Ectodermal cell (in vitro differentiated cells): ENCODE results near the gene TSPAN33. TPM values are rescaled to one million over a fixed set of nuclear protein-coding genes. Genes with fewer than 3 reads are reported as not detected.

Source experiments
- H3K27ac ChIP-seq: 2 replicates; pipeline ENCODE4 v1.7.0; 2013; ENCODE audit warnings: mild to moderate bottlenecking, low read depth, low read length; ENCODE audit not compliant: insufficient read depth, poor library complexity, severe bottlenecking
- H3K27me3 ChIP-seq: 2 replicates; pipeline ENCODE4 v1.7.0; 2013; ENCODE audit warnings: mild to moderate bottlenecking, low read length; ENCODE audit not compliant: insufficient read depth, control insufficient read depth, poor library complexity, severe bottlenecking
- H3K36me3 ChIP-seq: one replicate; pipeline ENCODE4 v1.7.0; 2013; ENCODE audit warnings: low read length; ENCODE audit not compliant: control insufficient read depth, insufficient read depth
- H3K4me1 ChIP-seq: one replicate; pipeline ENCODE4 v1.7.0; 2013; ENCODE audit warnings: low read length; ENCODE audit not compliant: control insufficient read depth, insufficient read depth
- H3K4me3 ChIP-seq: 2 replicates; pipeline ENCODE4 v1.7.0; 2013; ENCODE audit warnings: low read depth, low read length, control low read depth; ENCODE audit not compliant: insufficient read depth
- H3K9me3 ChIP-seq: 2 replicates; pipeline ENCODE4 v1.7.0; 2013; ENCODE audit warnings: mild to moderate bottlenecking, low read length, moderate library complexity; ENCODE audit not compliant: control insufficient read depth
- WGBS, 2 experiments: methylation state at CpG; one replicate each; pipeline ENCODE4 v1.1.7; 2013; ENCODE audit warnings: missing lambda C conversion rate in 2 of 2; 5-methylcytosine and 5-hydroxymethylcytosine counted together
- polyA plus RNA-seq, 4 experiments: library from polyadenylated mRNA; stranded (reverse); fragments of 50-300 nt; gene quantifications; one replicate each; pipeline ENCODE4 v1.2.3, GENCODE V29; 2013

The TSPAN33 gene, protein sequence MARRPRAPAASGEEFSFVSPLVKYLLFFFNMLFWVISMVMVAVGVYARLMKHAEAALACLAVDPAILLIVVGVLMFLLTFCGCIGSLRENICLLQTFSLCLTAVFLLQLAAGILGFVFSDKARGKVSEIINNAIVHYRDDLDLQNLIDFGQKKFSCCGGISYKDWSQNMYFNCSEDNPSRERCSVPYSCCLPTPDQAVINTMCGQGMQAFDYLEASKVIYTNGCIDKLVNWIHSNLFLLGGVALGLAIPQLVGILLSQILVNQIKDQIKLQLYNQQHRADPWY
- 33.7 TPM for polyA plus RNA-seq (2013, experiment 1 of 4)
- polyA plus RNA-seq (2013, experiment 2 of 4), result 38.3 TPM
- polyA plus RNA-seq (2013, experiment 3 of 4), result 25.4 TPM
- polyA plus RNA-seq (2013, experiment 4 of 4), result 29.2 TPM

DNA sequence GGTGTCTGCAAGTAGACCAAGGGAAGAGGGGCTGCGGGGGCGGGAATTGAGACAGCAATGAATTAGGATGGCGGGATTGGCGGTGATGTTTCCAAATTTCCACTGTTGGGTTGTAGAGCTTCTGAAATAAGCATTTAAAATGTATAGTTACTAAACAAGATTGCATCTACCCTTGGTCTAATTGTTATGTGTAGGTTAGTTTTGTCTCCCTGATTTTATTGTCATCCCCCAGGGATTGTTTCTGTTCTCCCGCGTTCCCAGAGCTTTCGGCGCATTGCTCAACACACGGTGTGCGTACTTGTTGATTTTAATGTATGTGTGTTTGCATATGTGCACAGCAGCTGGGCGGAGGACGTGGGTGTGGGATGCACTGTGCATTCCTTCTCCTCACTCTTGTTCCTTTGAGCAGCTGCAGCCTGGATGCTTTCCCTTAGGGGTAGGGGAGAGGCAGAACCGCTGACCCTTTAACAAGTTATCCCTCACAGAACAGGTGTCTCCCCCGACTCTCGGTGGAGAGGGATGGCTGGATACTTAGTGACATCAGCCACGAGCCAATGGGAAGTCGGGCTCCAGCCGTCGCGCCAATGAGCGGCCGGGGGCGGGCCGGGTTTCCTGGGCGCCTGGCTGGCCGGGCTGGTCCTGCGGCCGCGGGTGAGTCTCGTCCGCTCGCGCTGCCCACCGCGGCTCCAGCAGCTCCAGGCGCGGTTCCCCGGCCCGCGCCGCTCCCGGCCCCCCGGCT lies at the start of gene TSPAN33:
Gene TSPAN33, plus strand, starts transcription at position 613 of the 739 bp plus-strand sequence. CDS start 274 bp downstream, outside the sequence.
- no peaks in the 10 kb centered on the region for H3K9me3 ChIP-seq
- no peak within 1 kb of the TSS for H3K27ac ChIP-seq
- H3K27me3 ChIP-seq, result peaks cover 30% of the 10 kb centered on the region
- H3K36me3 ChIP-seq, result no peaks in the 10 kb centered on the region
- peaks cover 9% of the 10 kb centered on the region for H3K4me1 ChIP-seq
- 2% methylated on average over 43 of the region's 43 CpGs for WGBS, 2 experiments
- H3K4me3 ChIP-seq, result peak within 1 kb of the TSS; percentile 65

- WGBS, 2 experiments, result 88 to 94% methylated on average over 6 of the region's 6 CpGs
- no peaks in the 10 kb centered on the region for H3K36me3 ChIP-seq
- no peaks in the 10 kb centered on the region for H3K9me3 ChIP-seq
- H3K4me3 ChIP-seq, result no peak overlapping the region
- H3K27ac ChIP-seq, result no peak overlapping the region
- no peaks in the 10 kb centered on the region for H3K27me3 ChIP-seq
- no peaks in the 10 kb centered on the region for H3K4me1 ChIP-seq
Observed at GRCh38 chr7:129095258-129095657, 49.2 kb upstream of the TSPAN33 start.

DNA sequence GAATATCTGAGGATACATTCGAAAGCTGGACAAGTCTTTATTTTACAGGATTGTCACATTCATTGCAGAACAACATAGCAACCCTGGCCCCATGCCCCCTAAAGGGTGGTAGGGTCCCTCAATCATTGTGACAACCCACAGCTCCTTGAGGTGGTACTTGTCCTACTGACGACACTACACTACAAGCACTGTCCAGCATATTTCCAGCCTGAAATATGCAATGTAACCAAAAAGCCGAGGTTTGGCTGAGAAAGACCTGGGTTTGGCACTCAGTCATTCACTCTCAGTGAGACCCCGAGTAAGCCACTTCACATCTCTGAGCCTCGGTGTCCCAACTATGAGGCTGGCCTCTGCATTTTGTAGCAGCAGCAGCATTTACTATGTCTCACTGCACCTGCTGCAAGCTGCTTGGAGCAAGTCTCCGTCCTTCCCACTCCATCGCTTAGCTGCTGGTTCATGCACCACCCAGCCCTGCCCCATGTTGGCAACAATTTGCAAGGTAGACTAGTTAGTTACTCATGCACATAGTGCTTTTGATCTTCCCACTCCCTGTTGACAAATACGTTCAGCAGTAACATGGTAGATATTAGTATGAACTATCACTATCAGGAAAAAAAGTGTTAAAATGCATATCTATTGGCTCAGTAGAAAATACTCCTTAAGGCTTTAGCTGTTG lies 46.0 kb upstream of the TSPAN33 start:
- Histone ChIP-seq H3K27me3 (no peaks in the 10 kb centered on the region), H3K4me3 (no peak overlapping the region), H3K9me3 (no peaks in the 10 kb centered on the region), H3K4me1 (peaks cover 5% of the 10 kb centered on the region), H3K36me3 (no peaks in the 10 kb centered on the region), H3K27ac (no peak overlapping the region)
- 78 to 86% methylated on average over 7 to 8 of the region's 8 CpGs for WGBS, 2 experiments

DNA sequence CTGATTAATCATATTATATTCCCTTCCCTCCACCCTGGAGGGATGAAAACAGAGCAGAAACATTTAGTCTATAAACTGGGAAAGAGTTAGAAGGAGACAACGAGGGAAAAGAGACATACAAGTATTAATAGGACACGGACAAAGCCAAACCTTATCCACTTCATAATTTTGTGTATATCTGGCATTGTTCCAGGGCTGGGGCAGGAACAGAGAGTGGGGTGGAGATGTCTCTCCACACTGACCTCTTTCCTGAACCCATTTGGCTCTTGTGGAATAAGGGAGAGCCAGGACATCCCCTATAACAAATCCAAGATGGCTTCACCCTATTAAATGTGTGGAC lies 43.7 kb upstream of the TSPAN33 start:
- no peaks in the 10 kb centered on the region for H3K36me3 ChIP-seq
- WGBS, 2 experiments, result 81 to 100% methylated on average over 2 of the region's 2 CpGs
- H3K27ac ChIP-seq, result no peak overlapping the region
- H3K27me3 ChIP-seq, result no peaks in the 10 kb centered on the region
- H3K9me3 ChIP-seq, result no peaks in the 10 kb centered on the region
- no peak overlapping the region for H3K4me3 ChIP-seq
- H3K4me1 ChIP-seq, result peaks cover 5% of the 10 kb centered on the region

DNA sequence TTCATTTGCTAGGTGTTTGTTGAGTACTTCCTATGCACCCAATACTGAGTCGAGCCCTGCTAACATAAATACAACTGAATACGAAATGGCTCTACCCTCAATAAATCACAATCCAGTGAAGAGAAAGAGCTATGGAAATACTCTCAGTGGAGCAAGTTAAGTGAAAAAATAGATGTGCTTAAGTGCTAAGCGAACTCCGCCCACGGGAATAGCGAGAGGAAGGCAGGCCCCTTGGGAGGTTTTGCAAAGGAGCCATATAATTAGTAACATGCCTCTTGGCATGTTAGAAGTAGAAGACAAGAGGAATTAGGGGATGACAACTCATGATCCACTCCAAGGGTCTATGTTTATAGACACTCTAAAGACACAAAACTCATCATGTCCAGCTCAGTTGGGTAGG lies 42.8 kb upstream of the TSPAN33 start:
- Histone ChIP-seq H3K9me3 (no peaks in the 10 kb centered on the region), H3K4me3 (no peak overlapping the region), H3K27ac (no peak overlapping the region), H3K36me3 (no peaks in the 10 kb centered on the region), H3K4me1 (peaks cover 5% of the 10 kb centered on the region), H3K27me3 (no peaks in the 10 kb centered on the region)
- 95 to 98% methylated on average over 4 to 6 of the region's 6 CpGs for WGBS, 2 experiments

- Histone ChIP-seq H3K27me3 (no peaks in the 10 kb centered on the region), H3K27ac (no peak overlapping the region), H3K36me3 (no peaks in the 10 kb centered on the region), H3K4me1 (peaks cover 5% of the 10 kb centered on the region), H3K9me3 (no peaks in the 10 kb centered on the region), H3K4me3 (no peak overlapping the region)
- WGBS, 2 experiments, result 92 to 94% methylated on average over 4 of the region's 4 CpGs
Observed at GRCh38 chr7:129103561-129104324, 40.8 kb upstream of the TSPAN33 start.

- H3K27ac ChIP-seq, result no peak overlapping the region
- 95 to 97% methylated on average over 4 of the region's 4 CpGs for WGBS, 2 experiments
- no peak overlapping the region for H3K4me3 ChIP-seq
- H3K9me3 ChIP-seq, result no peaks in the 10 kb centered on the region
- H3K36me3 ChIP-seq, result no peaks in the 10 kb centered on the region
- H3K27me3 ChIP-seq, result no peaks in the 10 kb centered on the region
- peaks cover 8% of the 10 kb centered on the region for H3K4me1 ChIP-seq
Observed at GRCh38 chr7:129108581-129108980, 35.9 kb upstream of the TSPAN33 start.

DNA sequence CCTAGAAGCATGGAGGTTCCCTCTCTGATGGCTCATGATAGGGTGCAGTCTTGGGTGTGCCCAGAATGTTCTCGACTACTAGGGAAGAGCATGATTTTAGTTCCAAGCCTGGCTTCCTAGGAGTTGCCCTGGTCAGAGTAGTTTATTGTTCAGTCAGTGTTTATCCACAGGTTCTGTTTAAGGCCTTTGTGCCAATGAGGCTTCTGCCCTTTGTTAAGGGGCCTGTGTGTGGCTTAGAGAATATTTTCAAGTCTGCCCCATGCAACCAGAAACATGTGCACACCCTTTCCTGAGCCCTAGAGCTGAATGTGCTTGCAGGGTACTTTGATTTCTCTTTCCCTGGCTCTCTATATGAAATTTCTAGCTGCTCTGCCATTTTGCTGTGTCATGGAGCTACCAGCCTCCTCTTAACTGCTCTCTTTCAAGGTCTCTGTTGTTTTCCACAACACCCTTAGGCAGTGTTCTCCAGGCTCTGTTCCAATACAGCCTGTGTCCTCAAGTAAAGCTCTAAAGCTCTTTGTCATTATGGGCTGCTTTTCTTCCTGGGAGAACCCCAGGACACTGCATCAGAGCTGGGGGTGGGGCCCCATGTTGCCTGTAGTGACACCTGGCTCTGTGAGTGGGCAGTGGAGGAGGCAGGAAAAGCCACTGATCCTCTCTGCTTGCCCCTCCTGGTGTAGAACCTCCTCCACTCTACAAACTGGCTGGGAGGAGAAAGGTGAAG lies 34.1 kb upstream of the TSPAN33 start:
- no peaks in the 10 kb centered on the region for H3K36me3 ChIP-seq
- H3K9me3 ChIP-seq, result no peaks in the 10 kb centered on the region
- no peaks in the 10 kb centered on the region for H3K27me3 ChIP-seq
- H3K4me1 ChIP-seq, result peaks cover 8% of the 10 kb centered on the region
- WGBS, 2 experiments, result 87 to 91% methylated on average over 1 of the region's 1 CpG
- no peak overlapping the region for H3K4me3 ChIP-seq
- H3K27ac ChIP-seq, result peak overlapping the region; percentile 40

DNA sequence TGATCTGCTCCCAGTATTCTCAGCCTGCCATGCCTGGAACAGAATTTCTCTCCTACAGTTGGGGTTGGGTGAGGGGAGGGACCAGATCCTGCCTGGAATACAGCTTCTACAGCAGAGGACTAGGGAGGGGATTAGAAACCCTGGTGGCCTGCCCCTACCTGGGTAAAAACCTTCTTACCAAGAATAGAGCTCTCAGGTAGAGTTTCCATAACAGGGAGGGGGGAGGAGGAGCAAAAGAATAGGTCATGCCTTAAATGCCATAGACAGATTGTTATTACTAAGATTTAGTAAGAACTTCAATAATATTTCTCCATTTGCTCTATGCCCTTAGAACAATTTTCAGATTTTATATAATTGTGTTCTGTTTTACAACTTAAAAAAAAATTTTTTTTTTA lies 33.5 kb upstream of the TSPAN33 start:
- no peak overlapping the region for H3K27ac ChIP-seq
- no peaks in the 10 kb centered on the region for H3K9me3 ChIP-seq
- peaks cover 8% of the 10 kb centered on the region for H3K4me1 ChIP-seq
- H3K27me3 ChIP-seq, result no peaks in the 10 kb centered on the region
- no peaks in the 10 kb centered on the region for H3K36me3 ChIP-seq
- no peak overlapping the region for H3K4me3 ChIP-seq
